Activated T-helper 1 cell treated with anti-CD3 and anti-CD28 coated beads, Interleukin-12 subunit alpha, Interleukin-12 subunit beta, Interleukin-2, Interleukin-4 antibody, amounts not matched to agents 30 ng/mL and 10 ng/mL and 1 ng/mL, durations not matched to agents 14 hours and 24 hours and 36 hours (primary cell): ENCODE results near the gene TMEM178B. TPM values are rescaled to one million over a fixed set of nuclear protein-coding genes. Genes with fewer than 3 reads are reported as not detected.
"Not testable (repeated sequence)": the region's sequence is repeated elsewhere in the genome, so short reads cannot be mapped to it uniquely, and the experiment has no call there.

Source experiments
- DNase-seq: peaks from one replicate; pipeline ENCODE4 v3.0.0; 2021; ENCODE audit warnings: low spot score
- H3K27ac Mint-ChIP-seq: one replicate; pipeline ENCODE4 v1.8.0; 2021; ENCODE audit warnings: mild to moderate bottlenecking, mixed read lengths
- H3K27me3 Mint-ChIP-seq: one replicate; pipeline ENCODE4 v1.8.0; 2022; ENCODE audit warnings: mild to moderate bottlenecking, moderate library complexity, mixed read lengths; ENCODE audit not compliant: insufficient read depth
- H3K36me3 Mint-ChIP-seq: one replicate; pipeline ENCODE4 v1.8.0; 2021; ENCODE audit warnings: low read depth, mixed read lengths
- H3K4me1 Mint-ChIP-seq: one replicate; pipeline ENCODE4 v1.8.0; 2021; ENCODE audit warnings: low read depth, mixed read lengths
- H3K4me3 Mint-ChIP-seq: one replicate; pipeline ENCODE4 v1.8.0; 2021; ENCODE audit warnings: mild to moderate bottlenecking, moderate library complexity, mixed read lengths
- H3K9me3 Mint-ChIP-seq: one replicate; pipeline ENCODE4 v1.8.0; 2021; ENCODE audit warnings: mixed read lengths
- intact Hi-C: fragments of 100-400 bp; cut with micrococcal nuclease; formaldehyde crosslinking; loops from one replicate; pipeline ENCODE4 v1.15.1; 2024
- total RNA-seq: library from RNA; stranded (reverse); gene quantifications from 2 replicates; pipeline ENCODE4 v1.2.3, GENCODE V29; 2022

TMEM178B gene
- total RNA-seq, 1 donor from 2014 or later = 2.5 TPM

DNA sequence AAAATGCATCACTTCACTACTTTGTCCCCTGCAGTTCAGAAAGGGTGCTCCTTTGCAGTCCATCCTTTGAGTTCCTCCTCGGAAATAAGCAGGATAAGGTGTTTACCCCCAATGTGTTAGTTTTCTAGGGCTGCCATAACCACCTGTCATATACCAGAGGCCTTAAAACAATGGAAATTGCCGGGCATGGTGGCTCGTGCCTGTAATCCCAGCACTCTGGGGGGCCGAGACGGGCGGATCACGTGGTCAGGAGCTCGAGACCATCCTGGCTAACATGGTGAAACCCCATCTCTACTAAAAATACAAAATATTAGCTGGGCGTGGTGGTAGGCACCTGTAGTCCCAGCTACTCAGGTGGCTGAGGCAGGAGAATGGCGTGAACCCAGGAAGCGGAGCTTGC, 330.0 kb downstream of the TMEM178B start:
- H3K27me3 Mint-ChIP-seq = peaks cover 16% of the 10 kb centered on the region
- DNase-seq, H3K4me1 Mint-ChIP-seq, H3K9me3 Mint-ChIP-seq, H3K36me3 Mint-ChIP-seq, H3K27ac Mint-ChIP-seq, H3K4me3 Mint-ChIP-seq, intact Hi-C loops: not testable (repeated sequence)

DNA sequence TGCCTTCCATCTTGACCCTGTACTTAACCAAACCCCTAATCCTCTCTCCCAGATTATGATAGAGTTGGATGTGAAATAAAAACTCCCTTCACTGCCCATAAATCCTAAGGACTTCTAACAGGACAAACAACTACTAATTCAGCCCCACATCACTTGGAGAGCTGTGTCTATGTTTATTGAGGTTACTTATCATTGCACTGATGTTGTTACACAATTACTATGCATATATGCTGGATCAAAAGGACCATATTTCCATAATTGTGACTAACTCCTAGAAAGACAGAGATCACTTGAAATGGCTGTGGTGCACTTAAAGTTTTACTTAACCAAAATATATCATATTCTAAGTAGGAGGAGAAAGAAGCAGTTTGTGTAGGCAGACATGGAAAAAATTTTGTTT, 332.5 kb downstream of the TMEM178B start:
- H3K4me1 Mint-ChIP-seq = no peaks in the 10 kb centered on the region
- no peak overlapping the region for H3K27ac Mint-ChIP-seq
- intact Hi-C loops = no loop called here
- H3K36me3 Mint-ChIP-seq = no peaks in the 10 kb centered on the region
- H3K9me3 Mint-ChIP-seq = no peaks in the 10 kb centered on the region
- no peak for DNase-seq
- H3K4me3 Mint-ChIP-seq = no peak overlapping the region
- H3K27me3 Mint-ChIP-seq = peaks cover 15% of the 10 kb centered on the region

DNA sequence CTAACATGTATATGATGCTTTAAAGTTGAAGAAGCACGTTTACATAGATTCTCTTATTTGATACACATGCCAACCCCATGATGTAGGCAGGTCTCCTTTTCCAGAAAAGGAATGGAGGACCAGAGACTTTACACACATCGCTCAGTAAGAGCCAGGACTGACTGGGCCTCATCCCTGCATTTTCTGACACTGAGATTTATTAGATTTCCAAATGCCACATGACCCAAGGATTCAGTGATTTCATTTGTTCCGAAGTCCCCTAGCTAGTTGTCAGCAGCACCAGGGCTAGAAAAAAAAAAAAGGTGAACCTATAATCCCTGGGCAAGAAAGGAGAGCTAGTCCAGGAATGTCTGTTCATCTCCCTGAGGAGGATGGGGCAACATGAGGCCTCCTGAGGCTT, 334.0 kb downstream of the TMEM178B start:
- Mint-ChIP-seq H3K27me3 (peaks cover 13% of the 10 kb centered on the region), H3K27ac (no peak overlapping the region), H3K9me3 (no peaks in the 10 kb centered on the region), H3K4me1 (no peaks in the 10 kb centered on the region), H3K4me3 (no peak overlapping the region), H3K36me3 (no peaks in the 10 kb centered on the region)
- intact Hi-C loops = no loop called here
- DNase-seq = no peak

DNA sequence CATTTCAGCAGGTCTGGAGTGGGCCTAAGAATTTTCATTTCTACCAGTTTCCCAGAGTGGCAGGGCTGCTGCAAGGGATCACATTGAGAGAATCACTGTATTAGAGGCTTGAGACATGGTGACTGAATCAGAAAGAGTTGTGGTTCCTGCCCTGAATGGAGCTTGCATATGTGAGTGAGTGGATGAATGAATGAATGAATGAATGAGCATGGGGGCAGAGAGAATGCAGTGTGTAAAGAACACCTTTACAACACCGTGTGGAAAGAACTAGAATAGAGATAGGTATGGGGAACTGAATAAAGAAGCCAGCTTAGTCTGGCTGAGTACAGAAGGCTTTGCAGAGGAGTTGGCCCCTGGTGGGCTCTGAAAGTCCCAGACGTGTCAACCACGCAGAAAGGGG, 334.6 kb downstream of the TMEM178B start:
- Mint-ChIP-seq H3K36me3 (no peaks in the 10 kb centered on the region), H3K4me1 (no peaks in the 10 kb centered on the region), H3K27ac (no peak overlapping the region), H3K9me3 (no peaks in the 10 kb centered on the region), H3K27me3 (peaks cover 13% of the 10 kb centered on the region), H3K4me3 (no peak overlapping the region)
- intact Hi-C loops = no loop called here
- DNase-seq = no peak

DNA sequence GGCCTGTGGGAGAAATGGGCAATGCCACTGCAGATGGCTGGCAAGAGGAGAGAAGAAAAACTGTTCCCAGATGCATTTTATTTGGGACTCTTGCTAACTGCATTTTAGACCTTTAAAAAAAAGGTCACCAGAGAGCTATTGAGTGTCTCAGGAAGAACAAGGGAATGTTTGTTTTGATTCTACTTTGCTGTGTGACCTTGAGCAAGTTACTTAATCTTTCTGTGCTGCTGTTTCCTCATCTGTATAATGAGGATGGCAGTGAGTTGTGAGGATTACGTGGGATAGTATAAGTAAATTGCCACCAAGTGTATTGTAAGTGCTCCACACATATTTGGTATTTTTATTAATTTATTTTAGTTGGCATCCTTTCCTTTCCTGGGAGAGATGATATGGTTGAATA, 335.4 kb downstream of the TMEM178B start:
- Mint-ChIP-seq H3K27me3 (peaks cover 13% of the 10 kb centered on the region), H3K27ac (no peak overlapping the region), H3K9me3 (no peaks in the 10 kb centered on the region), H3K36me3 (no peaks in the 10 kb centered on the region), H3K4me1 (no peaks in the 10 kb centered on the region), H3K4me3 (no peak overlapping the region)
- no peak for DNase-seq
- intact Hi-C loops = no loop called here

DNA sequence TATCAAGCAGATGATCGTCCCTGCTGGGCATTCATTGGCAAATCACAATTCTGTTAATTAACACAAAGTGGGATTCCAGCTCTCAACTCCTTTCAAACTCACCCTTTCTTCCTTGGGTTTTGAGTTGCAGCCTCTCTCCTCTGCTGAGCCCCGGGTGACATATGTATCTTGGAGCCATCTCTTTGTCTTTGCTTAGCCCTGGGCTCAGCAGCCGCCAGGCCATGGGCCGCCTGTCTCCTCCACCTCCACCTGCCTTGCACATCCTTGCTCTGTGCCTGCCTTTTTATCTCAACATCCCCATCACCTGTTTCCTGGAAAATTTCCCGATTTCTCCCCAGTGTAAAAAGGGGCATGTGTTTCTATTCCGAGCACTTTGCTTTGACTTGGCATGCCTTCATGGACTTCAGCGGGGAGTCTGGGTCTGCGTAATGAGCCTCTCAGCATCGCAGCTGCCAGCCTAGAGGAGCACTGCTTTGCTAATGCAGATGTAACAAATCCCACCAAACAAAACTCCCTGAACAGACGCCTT, 336.0 kb downstream of the TMEM178B start:
- no peaks in the 10 kb centered on the region for H3K9me3 Mint-ChIP-seq
- no peak overlapping the region for H3K4me3 Mint-ChIP-seq
- H3K36me3 Mint-ChIP-seq = no peaks in the 10 kb centered on the region
- no peaks in the 10 kb centered on the region for H3K4me1 Mint-ChIP-seq
- no peak overlapping the region for H3K27ac Mint-ChIP-seq
- no peak for DNase-seq
- intact Hi-C loops = no loop called here
- H3K27me3 Mint-ChIP-seq = peaks cover 13% of the 10 kb centered on the region

DNA sequence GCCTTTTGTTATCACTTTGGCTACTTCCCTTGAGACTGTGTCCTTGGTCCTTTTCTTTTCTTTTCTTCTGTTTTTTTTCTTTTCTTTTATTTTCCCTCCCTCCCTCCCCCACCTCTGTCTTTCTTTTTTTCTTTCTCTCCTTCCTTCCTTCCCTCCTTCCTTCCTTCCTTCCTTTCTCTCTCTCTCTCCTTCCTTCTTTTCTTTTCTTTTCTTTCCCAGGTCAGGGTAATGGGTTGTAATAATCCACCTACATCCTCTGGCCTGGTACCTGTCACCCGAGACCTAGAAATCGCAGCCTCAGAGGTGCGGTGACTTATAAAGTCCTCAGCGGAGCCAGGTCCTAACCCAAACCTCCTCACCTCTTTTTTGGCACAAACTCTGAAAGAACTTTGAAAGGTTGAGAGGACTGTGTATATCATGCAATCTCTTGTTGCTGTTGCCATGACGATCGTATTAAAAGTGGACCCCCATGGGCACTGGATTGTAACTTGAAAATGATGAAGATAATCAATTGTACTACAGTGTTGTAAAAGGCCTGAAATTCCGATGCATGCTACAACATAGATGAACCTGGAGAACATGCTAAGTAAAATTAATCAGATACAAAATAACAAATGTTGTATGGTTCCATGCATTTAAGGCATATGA, 336.6 kb downstream of the TMEM178B start:
- no peaks in the 10 kb centered on the region for H3K36me3 Mint-ChIP-seq
- no peaks in the 10 kb centered on the region for H3K9me3 Mint-ChIP-seq
- H3K27me3 Mint-ChIP-seq = peaks cover 13% of the 10 kb centered on the region
- intact Hi-C loops = no loop called here
- no peak overlapping the region for H3K27ac Mint-ChIP-seq
- no peak for DNase-seq
- no peaks in the 10 kb centered on the region for H3K4me1 Mint-ChIP-seq
- no peak overlapping the region for H3K4me3 Mint-ChIP-seq

DNA sequence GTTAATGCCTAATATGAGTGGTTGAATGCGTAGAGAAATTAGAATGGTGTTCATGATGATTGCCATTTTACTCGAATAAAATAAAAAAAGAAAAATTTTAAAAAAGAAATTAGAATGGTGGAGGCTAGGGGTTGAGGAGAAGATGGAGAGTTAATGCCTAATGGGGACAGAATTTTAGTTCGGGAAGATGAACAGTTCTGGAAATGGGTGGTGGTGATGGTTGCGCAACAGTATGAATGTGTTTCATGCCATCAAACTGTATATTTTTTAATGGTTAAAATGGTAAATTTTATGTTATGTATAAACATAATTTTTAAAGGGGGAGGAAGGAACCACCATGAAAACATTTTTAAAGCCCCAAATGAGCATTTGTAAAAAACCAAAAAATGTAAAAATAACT, 337.3 kb downstream of the TMEM178B start:
- intact Hi-C loops = no loop called here
- Mint-ChIP-seq H3K27ac (no peak overlapping the region), H3K9me3 (no peaks in the 10 kb centered on the region), H3K4me3 (no peak overlapping the region), H3K27me3 (peaks cover 14% of the 10 kb centered on the region), H3K36me3 (no peaks in the 10 kb centered on the region), H3K4me1 (no peaks in the 10 kb centered on the region)
- no peak for DNase-seq

DNA sequence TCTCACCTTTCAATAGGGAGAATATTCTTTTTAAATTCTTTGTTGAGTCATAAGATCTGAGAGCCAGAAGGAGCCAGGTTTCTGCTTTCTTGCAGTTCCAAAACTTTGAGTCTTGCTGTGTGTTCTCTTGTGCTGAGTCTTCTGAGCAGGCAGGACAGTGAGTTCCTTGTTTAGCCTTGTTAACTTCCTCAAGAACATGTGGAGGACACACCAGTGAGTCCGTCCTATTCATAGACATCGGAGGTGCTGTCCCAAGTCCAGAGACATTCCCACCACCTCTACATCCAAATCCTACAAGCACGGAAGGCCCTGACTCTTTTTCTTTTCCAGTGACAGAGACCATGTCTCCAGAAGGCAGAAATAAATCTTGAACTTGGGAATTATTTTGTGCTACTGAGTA, 342.1 kb downstream of the TMEM178B start:
- Mint-ChIP-seq H3K27me3 (peaks cover 6% of the 10 kb centered on the region), H3K4me1 (no peaks in the 10 kb centered on the region), H3K4me3 (no peak overlapping the region), H3K27ac (no peak overlapping the region), H3K36me3 (no peaks in the 10 kb centered on the region), H3K9me3 (no peaks in the 10 kb centered on the region)
- no peak for DNase-seq
- intact Hi-C loops = no loop called here

DNA sequence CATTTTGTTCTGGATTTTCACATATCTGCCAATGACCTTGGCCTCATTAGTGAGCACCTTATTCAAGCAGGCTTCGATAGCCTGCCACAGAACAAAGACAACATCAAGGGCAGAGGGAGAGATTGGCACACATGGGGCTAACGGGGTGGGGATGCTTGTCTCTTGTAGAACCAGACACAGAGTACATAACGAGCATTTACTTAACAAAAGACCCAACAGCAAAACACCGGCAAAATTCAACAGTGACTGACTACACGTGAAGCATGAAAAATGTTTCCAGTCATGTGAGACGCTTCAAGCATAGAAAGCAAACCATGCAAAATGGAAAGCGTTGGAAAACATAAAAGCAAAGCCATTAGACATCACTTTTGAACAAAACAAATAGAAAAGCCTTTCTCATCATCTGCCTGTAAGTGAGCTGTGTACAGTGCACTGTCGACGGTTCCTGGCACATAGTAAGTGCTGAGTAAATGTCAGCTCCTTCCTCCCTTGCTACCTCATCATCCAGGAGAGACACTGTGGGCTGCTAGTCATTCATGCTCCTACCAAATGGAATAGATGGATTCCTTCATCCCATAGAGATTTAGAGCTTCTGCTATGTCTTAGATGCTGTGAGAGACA, 342.9 kb downstream of the TMEM178B start:
- intact Hi-C loops = no loop called here
- Mint-ChIP-seq H3K4me3 (no peak overlapping the region), H3K36me3 (no peaks in the 10 kb centered on the region), H3K9me3 (no peaks in the 10 kb centered on the region), H3K4me1 (no peaks in the 10 kb centered on the region), H3K27me3 (peaks cover 6% of the 10 kb centered on the region), H3K27ac (no peak overlapping the region)
- DNase-seq = no peak

DNA sequence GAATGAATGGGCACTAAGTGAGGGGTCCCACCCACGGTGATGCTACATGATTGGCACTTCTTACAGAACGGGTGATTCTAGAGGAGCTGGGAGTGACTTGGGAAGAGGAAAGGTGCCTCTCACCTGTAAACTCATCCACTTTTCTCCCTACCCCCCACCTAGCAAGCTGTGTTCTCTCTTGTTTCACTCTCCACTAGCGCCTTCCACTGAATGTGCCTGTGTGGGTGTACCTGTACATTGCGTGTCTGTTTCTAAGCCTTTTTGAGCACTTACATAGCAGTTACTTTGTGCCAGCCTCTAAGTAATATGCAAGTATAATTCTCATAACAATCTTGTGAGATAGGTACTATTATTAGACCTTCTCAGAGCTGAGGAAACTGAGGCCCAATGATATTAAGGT, 343.6 kb downstream of the TMEM178B start:
- DNase-seq = no peak
- intact Hi-C loops = no loop called here
- no peak overlapping the region for H3K27ac Mint-ChIP-seq
- H3K4me3 Mint-ChIP-seq = no peak overlapping the region
- no peaks in the 10 kb centered on the region for H3K9me3 Mint-ChIP-seq
- no peaks in the 10 kb centered on the region for H3K4me1 Mint-ChIP-seq
- H3K36me3 Mint-ChIP-seq = no peaks in the 10 kb centered on the region
- peaks cover 6% of the 10 kb centered on the region for H3K27me3 Mint-ChIP-seq

DNA sequence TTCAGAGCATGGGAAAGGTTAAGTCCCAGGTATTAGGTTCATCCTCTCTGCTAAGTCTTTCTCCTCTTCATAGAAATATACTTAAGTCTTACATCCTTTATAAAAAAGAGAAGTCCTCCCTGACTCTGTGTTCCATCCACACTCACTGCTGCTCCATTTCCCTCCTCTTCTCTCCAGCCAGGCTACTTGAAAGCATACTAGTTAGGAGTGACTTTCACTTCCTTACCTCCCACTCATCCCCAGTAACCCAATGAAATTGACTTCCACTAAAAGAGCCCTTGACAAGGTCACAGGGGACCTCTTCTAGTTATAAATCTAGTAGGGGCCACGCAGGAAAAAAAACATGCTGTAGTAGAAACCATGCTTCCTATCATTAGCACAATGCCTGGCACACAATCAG, 344.2 kb downstream of the TMEM178B start:
- H3K4me3 Mint-ChIP-seq = no peak overlapping the region
- H3K27me3 Mint-ChIP-seq = peaks cover 6% of the 10 kb centered on the region
- no peak overlapping the region for H3K27ac Mint-ChIP-seq
- H3K36me3 Mint-ChIP-seq = no peaks in the 10 kb centered on the region
- no peaks in the 10 kb centered on the region for H3K4me1 Mint-ChIP-seq
- DNase-seq = no peak
- H3K9me3 Mint-ChIP-seq = no peaks in the 10 kb centered on the region
- intact Hi-C loops = no loop called here

DNA sequence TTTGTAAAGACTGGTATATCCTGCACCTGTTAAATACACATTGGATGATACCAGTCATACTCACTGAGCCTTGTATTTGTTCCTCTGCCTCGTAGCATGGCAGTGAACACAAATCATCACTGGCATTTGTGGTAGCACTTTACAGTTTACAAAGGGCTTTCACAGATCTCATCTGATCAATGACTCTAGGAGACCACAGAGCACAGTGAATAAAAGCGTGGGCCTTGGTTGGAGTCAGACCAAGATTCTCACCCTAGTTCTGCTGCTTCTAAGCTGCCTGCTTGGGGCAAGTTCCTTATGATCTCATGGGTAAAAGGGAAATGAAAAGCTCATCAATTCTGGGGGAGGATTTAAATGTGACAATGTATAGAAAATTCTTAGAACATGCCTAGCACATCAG, 347.4 kb downstream of the TMEM178B start:
- H3K4me1 Mint-ChIP-seq = no peaks in the 10 kb centered on the region
- H3K27ac Mint-ChIP-seq = no peak overlapping the region
- intact Hi-C loops = no loop called here
- peaks cover 4% of the 10 kb centered on the region for H3K27me3 Mint-ChIP-seq
- no peak for DNase-seq
- H3K36me3 Mint-ChIP-seq = no peaks in the 10 kb centered on the region
- peaks cover 5% of the 10 kb centered on the region for H3K9me3 Mint-ChIP-seq
- H3K4me3 Mint-ChIP-seq = no peak overlapping the region

DNA sequence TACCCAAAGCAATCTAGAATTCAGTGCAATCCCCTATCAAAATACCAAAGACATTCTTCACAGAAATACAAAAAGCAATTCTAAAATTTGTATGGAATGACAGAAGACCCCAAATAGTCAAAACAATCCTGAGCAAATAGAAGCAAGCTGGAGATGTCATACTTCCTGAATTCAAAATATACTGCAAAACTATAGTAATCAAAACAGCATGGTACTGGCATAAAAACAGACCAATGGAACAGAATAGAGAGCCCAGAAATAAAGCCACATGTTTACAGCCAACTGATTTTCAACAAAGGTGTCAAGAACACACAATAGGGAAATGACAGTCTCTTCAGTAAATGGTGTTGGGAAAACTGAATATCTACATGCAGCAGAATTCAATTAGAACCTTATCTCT, 353.3 kb downstream of the TMEM178B start:
- intact Hi-C loops = no loop called here
- no peak overlapping the region for H3K27ac Mint-ChIP-seq
- peaks cover 13% of the 10 kb centered on the region for H3K27me3 Mint-ChIP-seq
- H3K9me3 Mint-ChIP-seq = peaks cover 13% of the 10 kb centered on the region
- no peak overlapping the region for H3K4me3 Mint-ChIP-seq
- DNase-seq = no peak
- no peaks in the 10 kb centered on the region for H3K36me3 Mint-ChIP-seq
- H3K4me1 Mint-ChIP-seq = no peaks in the 10 kb centered on the region
